CD4-positive, alpha-beta T cell treated with Interleukin-12 subunit alpha and Interleukin-12 subunit beta, for 1 hour (primary cell): ENCODE data around the gene ORC6.

Experiments
- DNase-seq: peaks from one replicate; pipeline ENCODE4 v3.0.0-alpha.2; 2020

Gene ORC6

DNA sequence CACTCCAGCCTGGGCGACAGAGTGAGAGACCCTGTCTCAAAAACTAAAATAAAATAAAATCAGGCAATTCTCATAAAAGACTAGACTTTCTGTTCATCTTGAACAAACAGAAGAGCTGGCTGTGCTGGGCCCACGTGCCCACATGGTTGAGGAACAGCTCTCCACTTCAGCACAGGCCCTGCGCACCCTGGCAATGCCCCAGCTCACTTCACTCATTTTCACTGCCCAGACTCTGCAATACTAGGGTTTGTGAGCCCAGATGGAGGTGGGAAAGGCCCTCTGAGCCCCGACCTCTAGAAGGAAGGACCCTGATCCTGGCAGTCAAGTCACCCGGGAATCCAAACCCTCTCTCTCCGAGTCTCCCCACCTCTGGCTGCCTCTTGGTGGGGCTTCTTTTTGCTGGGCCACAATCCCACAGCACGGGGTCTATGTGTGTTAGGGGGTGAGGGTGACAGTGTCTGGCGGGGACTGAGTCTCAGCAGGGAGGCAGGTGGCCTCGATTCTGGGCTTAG lies 43.9 kb downstream of the ORC6 start:
- no peak for DNase-seq

DNA sequence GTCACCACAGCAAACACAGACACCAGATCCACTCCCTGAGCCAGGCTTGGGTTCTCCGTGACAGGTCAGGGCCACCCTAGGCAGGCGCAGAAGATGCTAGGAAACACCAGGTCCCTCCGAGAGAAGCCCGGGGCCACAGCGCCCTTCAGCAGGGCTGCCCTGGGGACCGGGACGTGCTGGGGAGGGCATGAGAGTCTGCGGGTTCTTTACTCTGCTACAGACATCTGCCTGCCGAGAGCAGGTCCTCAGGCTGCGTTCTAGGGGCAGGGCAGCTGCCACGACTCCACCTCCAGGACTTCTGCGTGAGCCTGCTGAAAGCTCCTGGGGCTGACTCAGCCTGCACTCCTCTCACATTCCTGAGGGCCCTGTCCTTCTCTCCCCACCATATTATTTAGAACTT lies 47.2 kb downstream of the ORC6 start:
- no peak for DNase-seq

DNA sequence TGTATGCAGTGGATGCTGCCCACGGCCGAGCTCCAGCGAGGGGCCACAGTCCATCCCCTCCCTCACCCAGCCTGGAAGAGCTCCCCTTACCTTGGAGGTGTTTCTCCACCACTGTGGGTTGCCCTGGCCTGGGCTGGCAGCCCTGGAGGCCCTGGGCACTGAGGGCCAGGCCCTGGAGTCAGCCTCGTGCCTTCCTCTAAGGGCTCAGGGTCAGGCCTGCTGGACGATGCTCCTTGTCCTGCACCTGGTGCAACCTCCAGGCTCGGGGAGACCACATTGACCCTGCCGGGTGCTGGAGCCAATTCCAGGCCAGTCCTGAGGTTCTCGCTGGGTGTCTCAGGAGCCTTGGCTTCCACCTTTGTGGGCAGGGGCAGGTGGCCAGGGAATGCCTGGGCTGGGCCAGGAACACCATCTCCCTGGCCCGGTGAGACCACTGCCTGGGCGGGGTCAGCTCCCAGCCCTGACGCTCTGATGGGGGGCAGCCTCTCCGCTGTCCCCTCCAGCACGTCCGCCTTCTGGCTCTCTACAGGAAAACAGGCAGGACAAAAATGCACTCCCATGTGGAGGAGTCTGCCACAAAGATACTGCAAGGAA lies 48.3 kb downstream of the ORC6 start:
- DNase-seq, result no peak

DNA sequence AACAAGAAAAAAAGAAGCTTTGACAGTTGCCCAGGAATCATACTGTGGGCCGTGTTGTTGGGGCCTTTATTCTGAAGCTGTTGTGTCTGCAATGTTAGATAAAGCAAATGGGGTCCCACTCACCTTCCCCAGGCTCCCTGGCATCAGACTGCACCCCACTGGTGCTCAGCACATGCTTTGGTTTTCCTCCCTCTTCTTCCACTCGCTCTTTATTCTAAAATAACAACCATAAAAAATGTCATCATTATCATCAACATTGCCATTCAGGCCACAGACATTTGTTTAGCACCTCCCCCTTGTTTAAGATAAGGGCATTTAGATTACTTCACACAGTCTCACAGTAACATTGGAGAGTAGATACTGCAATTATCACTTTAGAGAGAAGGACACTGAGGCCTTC lies 50.5 kb downstream of the ORC6 start:
- DNase-seq, result no peak

DNA sequence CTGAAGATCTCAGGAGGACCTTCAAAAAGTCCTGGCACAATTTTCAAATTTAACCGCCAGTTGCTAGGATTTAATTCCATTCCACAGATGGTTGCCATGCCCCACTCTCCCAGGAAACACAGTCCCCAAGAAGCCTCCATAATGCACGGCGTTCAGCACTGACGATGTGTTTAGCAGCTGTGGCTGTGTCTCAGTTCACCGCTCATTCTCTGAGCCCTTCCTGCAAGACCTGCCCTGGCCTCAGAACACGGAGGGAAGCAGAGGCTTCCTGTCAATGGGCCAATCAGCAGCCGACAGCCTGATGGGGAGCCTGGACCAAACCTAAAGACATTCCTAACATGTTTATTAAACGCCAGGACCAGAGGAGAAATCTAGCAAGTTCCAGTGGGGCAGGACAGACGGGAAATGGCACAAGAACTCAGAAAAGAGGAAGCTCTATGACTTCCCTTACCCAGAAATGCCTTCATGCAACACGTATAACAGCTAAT lies 53.8 kb downstream of the ORC6 start:
- DNase-seq, result no peak

DNA sequence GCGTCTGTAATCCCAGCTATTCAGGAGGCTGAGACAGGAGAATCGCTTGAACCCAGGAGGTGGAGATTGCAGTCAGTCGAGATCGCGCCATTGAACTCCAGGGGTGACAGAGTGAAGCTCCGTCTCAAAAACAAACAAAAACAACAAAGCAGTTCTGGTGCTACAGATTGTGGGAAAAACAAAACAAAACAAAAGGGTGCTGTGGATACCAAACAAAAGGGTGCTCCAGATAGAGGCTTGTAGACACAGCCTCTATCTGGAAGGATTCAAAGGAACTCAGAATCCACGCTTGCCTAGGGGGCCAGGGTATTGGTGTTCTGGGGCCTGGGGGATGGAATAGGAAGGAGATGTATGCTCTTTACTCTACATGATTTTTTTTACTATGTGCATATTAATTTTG lies 56.2 kb downstream of the ORC6 start:
- DNase-seq, result no peak

DNA sequence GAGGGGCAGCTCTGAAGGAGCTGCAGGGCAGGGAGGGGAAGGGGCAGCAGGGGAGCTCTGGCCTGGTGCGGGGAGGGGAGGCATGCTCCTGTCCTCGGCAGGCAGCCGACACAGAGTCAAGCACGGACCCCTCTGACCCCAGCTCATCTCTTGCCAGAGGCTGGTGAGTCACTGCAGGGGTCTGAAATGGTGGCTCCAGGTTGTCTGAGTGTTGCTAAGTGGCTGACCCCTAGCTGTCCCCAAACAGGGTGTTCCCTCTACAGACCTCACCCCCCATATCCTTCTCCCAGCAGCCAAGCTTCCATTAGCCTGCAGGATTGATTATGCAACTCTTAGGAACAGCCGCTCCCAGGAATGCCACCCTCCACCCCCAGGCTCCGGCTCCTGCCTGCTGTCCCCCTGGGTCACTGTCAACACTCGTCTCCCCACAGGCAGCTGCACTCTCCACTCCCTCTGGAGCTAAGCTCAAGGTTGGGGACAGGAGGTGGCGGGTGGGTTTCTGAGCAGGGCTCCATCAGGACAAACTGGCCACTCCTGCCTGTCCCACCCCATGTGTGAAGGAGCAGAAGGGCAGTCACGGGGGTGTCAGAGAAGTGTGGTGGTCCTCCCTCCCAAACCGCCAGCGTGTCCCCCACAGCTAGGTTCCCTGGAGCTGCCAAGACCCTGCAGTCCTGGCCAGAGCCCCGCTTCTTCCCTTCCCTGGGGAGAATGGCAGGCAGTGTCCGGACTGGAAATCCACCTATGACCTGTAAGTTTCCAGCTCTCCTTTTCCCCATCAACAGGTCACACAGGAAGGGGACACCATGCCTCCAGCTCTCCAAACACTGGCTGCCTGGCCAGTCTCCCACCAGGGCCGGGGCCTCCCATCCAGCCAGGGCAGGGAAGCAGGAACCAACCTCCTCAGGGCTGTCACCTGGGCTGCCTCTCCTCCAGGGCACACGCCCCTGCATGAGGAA lies 57.6 kb downstream of the ORC6 start:
- no peak for DNase-seq
